NOMO-1 treated with DMSO at 0.1 percent for 48 hours (cell line): Measurements from ENCODE around the gene MX2.

Experiments used
- DNase-seq: peaks from one replicate; lab custom pipeline; 2025; ENCODE audit not compliant: unreplicated experiment; lab: John Stamatoyannopoulos, UW

The MX2 gene

DNA sequence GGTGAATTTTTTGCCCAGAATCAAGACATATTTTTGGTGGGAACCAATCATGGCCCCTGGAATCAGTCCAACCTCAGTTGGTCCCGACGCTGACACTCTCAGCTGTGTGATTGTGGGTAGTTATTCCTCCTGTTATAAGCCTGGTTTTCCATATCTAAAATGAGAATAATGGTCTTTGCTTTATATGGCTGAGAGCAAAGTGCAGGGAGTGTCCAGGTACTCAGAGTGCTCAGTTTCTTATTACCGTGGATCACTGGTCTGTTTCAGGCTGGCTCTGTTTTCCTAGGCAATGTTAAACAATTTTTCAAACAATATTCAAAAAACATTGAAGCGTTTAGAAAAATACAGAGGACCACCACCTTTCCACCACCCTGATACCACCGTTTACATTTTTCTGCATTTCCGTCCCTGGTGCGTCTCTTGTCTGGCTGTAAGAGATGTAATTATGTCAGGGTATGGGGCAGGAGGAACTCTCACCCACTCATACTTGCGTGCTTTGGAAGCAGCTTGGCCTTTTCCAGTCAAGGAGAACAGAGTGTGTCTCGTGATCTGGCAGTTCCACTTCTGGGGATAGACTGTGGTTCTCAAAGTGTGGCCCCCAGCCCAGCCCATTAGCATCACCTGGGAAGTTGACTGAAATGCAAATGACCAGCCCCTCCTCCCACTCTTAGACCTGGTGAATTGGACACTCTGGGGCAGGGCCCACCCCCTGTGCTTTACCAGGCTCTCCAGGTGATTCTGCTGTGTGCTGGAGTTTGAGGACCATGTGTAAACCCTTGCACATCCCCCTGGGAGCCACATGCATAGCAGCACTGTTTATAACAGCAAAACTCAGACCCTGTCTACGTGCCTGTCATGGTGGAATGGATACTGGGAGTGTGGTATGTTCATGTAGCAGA, 71.0 kb downstream of the MX2 start:
- no peak for DNase-seq

DNA sequence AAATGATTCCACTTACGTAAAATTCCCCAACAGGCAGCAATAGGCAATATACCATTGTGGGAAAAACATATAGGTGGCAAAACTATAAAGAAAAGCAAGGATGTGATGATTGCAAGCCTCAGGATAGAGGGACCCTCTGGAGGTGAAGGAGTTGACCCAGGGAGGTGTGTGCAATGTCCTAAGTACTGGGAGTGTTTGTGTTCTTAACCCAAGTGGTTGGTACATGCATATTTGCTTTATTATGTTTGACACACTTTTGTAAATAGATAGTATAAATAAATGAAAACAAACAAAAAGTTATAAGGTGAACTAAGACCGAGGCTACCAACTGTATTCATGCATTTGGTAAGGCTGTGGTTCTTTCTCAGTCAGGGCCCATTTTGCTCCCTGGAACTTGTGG, 71.7 kb downstream of the MX2 start:
- DNase-seq, result no peak

DNA sequence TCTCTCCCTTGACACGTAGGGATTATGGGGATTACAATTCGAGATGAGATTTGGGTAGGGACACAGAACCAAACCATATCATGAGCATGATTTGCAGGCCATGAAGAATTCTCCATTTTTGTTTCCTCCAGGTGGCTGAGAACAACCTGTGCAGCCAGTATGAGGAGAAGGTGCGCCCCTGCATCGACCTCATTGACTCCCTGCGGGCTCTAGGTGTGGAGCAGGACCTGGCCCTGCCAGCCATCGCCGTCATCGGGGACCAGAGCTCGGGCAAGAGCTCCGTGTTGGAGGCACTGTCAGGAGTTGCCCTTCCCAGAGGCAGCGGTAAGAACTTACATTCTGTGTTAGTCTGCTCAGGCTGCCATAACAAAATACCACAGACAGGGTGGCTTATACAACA, 73.9 kb downstream of the MX2 start:
- DNase-seq, result no peak

DNA sequence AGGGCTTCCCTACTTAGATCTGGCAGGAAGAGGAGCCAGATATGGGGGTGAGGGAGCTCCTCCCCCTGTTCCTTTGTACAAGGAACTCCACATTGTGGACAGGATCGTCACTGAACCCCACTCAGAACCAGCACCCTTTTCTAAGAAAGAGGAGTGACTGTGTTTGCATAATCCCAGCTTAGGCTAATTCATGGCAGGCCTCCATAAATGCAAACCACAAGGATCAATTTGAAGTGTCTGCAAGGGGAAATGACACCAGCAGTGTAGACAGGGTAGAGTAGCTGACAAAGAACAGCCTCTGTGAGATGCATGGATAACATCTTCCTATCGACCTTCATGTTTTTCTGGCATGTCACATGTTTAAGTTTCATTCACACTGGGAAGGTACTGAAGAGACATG, 75.9 kb downstream of the MX2 start:
- no peak for DNase-seq

DNA sequence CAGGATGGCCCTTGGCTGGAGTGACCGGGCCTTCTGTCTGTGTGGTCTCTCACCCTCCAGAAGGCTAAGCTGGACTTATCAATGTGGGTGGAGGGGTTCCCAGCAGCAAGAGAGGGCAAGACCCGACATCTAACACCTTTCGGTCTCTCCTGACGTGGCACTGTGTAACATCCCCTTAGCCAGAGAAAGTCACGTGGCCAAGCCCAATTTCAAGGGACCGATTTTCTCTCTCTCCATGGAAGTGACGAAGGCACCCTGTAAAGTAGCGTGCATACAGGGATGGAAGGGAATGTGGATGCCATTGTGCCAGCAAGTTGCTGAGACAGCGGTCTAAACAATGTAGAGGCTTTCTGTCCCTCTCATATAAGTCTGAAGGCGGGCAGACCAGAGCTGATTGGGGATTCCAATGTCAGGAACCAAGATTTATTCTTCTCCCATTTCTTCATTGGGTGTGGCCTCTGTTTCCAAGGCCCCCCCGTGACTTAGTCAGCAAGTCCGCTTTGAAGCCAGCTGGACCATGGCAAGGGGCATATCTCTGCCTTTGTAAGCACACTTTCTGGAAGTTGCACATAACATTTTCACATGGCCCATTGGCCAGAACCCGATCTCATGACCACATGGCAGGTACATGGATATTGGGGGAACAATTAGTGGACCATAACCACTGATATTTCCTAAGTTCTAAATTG, 76.7 kb downstream of the MX2 start:
- DNase-seq, result no peak

GRCh38 chr21:41439248-41439647, 77.4 kb downstream of the MX2 start:
- DNase-seq, result no peak

DNA sequence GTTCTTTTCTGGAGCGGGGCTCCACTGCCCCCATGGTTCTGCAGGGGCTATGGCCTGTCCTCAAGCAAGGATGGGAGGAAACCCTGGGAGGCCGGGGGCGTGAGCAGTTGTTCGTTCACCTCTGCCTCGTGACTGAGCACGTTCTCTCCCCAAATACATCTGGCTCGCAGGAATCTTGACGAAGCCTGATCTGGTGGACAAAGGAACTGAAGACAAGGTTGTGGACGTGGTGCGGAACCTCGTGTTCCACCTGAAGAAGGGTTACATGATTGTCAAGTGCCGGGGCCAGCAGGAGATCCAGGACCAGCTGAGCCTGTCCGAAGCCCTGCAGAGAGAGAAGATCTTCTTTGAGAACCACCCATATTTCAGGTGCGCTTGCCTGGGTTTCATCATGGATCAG, 79.7 kb downstream of the MX2 start:
- no peak for DNase-seq

GRCh38 chr21:41442481-41443186, 80.8 kb downstream of the MX2 start:
- no peak for DNase-seq

DNA sequence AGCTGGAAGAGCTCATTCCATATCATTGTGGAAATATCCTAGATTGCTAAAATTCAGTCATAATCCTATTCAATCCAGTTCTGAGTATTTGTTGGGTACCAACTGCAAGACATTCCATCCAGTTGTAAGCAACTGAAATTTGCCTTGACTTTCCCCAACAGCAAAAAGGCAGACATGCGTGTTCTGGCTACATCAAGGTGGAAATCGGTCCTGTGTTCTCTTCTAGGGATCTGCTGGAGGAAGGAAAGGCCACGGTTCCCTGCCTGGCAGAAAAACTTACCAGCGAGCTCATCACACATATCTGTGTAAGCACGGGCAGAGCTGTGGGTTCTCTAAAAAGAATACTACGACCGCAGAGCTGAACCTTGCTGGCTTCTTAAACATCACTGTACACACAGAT, 81.7 kb downstream of the MX2 start:
- DNase-seq, result no peak

- DNase-seq, result no peak
Observed at GRCh38 chr21:41444703-41445464, 83.1 kb downstream of the MX2 start.

DNA sequence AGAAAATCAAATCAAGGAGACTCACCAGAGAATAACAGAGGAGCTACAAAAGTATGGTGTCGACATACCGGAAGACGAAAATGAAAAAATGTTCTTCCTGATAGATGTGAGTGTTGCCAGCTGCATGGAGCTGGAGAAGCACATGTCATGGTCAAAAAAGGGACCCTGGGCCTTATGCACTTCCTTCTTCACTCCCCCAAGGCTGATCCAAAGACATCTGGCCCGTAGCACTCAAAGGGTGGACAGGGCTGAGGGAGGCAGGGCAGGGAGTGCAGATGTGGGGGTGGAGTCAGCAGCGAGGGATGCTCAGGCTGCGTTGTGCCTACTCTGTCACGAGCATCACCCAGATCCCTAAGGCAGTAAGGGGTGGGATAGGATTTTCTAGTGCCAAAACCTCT, 83.6 kb downstream of the MX2 start:
- no peak for DNase-seq

GRCh38 chr21:41446586-41446985, 84.8 kb downstream of the MX2 start:
- DNase-seq, result no peak

GRCh38 chr21:41447356-41447755, 85.5 kb downstream of the MX2 start:
- no peak for DNase-seq

GRCh38 chr21:41449613-41450012, 87.8 kb downstream of the MX2 start:
- no peak for DNase-seq

- DNase-seq, result no peak
Observed at GRCh38 chr21:41451753-41452676, 90.2 kb downstream of the MX2 start.

- no peak for DNase-seq
Observed at GRCh38 chr21:41453198-41453597, 91.4 kb downstream of the MX2 start.

GRCh38 chr21:41453761-41454160, 91.9 kb downstream of the MX2 start:
- DNase-seq, result no peak

- no peak for DNase-seq
Observed at GRCh38 chr21:41458121-41458520, 96.3 kb downstream of the MX2 start.

- no peak for DNase-seq
Observed at GRCh38 chr21:41458559-41458958, 96.7 kb downstream of the MX2 start.
